ENCODE results near the gene HOXD13. TPM values are rescaled to one million over a fixed set of nuclear protein-coding genes. Genes with fewer than 3 reads are reported as not detected.

The HOXD13 gene
- total RNA-seq, 1 experiment from 2014 or later = 32.7 TPM

DNA sequence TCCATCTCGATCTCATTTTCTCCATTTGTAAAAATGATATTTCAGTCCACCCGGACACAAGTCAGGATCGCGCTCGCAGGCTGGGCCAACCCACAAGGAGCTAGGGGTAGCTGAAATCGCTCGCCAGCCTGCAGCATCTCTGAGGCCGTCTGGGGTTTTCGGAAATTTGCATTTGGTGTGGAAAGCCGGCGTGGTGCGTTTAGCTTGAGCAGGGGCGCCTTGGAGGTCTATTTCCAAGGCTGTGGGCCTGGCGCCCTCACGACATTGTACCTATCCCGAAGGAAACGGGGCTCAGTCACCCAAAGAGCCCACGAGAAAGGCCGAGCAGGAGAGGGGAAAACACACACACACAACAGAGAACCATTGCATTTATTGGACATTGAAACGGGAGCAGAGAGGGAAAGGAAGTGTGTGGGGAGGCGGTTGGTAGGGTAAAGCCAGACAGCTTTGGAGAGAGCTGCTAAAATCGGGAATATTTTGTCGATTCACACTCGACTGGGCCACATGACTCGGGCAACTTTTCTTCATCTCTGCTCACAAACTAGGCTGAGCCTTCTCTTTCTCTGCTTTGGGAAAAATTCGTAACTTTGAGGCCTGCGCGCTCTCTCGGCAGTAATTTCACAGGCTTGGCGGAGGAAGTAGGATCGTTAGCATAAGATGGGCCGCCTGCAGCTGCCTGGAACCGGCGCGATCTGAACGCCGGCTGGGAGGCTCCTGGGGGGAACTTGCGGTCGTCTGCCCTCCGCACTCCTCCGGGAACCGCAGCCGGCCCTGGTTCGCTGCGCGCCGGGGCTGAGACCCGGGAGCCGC lies 35.9 kb downstream of the HOXD13 start:
- peak overlapping the region; percentile 98 for H3K27ac ChIP-seq (ENCODE audit: low read depth, low read length, poor library complexity, severe bottlenecking)
- ChIA-PET CTCF (interaction anchor here (0.7 to 2.5 kb wide), 8 partner anchors 11 to 1020 kb away, joined by 3 to 24 read pairs (median 7); no protein-coding TSS in a partner anchor), POLR2A (ENCODE audit: low non-redundant PET) (interaction anchor here (0.5 to 0.6 kb wide), 2 partner anchors 17 to 1016 kb away, joined by 4 to 6 read pairs; no protein-coding TSS in a partner anchor)
- intact Hi-C loops (cut with micrococcal nuclease; ENCODE audit: unreplicated experiment) = loop anchor here (2.0 to 10.0 kb wide), 5 partner anchors 424 to 1626 kb away; no protein-coding TSS in a partner anchor
- no peaks in the 10 kb centered on the region for H3K27me3 ChIP-seq (replicated peaks; ENCODE audit: insufficient read depth, low read depth, low read length, poor library complexity)
- H3K4me1 ChIP-seq (ENCODE audit: insufficient read depth, low read length, poor library complexity, severe bottlenecking) = peaks cover 45% of the 10 kb centered on the region
- TF ChIP-seq EZH2 (IDR thresholded peaks at IDR 0.05; ENCODE audit: borderline replicate concordance, low read depth, low read length, poor library complexity, severe bottlenecking) = no peak
- BruUV-seq (replicated peaks) = no TSS peak
- H3K36me3 ChIP-seq (ENCODE audit: insufficient read depth, low read length, poor library complexity, severe bottlenecking) = peaks cover 20% of the 10 kb centered on the region
- H3K4me3 ChIP-seq (ENCODE audit: low read depth, low read length, poor library complexity, severe bottlenecking) = peak overlapping the region; percentile 62
- H3K9me3 ChIP-seq (ENCODE audit: low read depth, low read length, poor library complexity, severe bottlenecking) = no peaks in the 10 kb centered on the region
- DNase-seq (ENCODE audit: low spot score) = peak; percentile 81

DNA sequence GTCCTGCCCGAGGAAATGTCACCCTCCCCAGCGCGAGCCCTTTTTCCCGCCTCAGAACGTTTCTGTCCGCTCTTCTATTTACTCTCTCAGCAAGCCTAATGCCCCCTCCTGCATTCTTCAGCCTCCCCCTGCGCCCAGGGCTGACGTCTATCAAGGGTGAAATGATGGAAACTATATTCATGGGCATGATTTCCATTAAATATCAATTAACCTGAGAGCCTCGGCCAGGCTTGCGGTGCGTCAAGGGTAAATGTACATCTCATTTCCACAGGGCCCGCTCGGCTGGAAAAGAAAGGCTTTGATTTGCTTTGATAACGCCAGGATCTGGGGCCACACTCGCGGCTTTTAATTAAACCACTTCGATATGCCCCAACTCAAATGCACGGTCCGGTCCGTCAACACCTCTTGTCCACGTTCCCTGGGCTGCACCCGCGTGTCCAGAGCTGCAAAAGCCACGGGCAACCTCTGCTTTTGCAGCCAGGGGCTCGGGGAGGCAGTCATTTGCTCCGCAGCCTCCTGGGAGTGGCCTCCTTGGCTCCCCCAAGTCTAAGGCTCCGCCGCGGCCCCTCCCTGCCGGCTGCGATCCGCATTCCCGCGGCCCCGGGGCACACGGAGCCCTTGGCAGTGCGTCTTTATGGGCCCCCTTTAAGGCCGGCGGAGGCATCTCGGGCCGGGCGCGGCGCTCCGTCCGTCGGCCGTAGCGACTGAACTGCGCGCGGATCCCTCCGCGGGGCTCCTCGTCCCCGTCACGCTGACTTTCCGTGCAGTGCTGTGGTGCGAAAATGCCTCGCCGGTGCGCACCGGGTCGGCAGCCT lies 36.7 kb downstream of the HOXD13 start, which contains the start of gene HOXD8:
TSS of gene HOXD8 (plus strand) at position 724 of the 815 bp plus-strand sequence. CDS start 662 bp downstream, outside the sequence.
- no peak for TF ChIP-seq EZH2 (IDR thresholded peaks at IDR 0.05; ENCODE audit: borderline replicate concordance, low read depth, low read length, poor library complexity, severe bottlenecking)
- no peak for TF ChIP-seq CTCF (conservative IDR thresholded peaks at IDR 0.05; ENCODE audit: low read depth, low read length)
- POLR2A ChIA-PET (ENCODE audit: low non-redundant PET) = no interaction called here
- CTCF ChIA-PET = interaction anchor here (1.0 to 1.3 kb wide), 3 partner anchors 10 to 1019 kb away, joined by 6 to 7 read pairs (median 7); no protein-coding TSS in a partner anchor
- peak within 1 kb of the TSS; percentile 62 for H3K4me3 ChIP-seq (ENCODE audit: low read depth, low read length, poor library complexity, severe bottlenecking)
- peak; percentile 96 for DNase-seq (ENCODE audit: low spot score)
- no peaks in the 10 kb centered on the region for H3K27me3 ChIP-seq (replicated peaks; ENCODE audit: insufficient read depth, low read depth, low read length, poor library complexity)
- H3K27ac ChIP-seq (ENCODE audit: low read depth, low read length, poor library complexity, severe bottlenecking) = peak within 1 kb of the TSS; percentile 98
- BruUV-seq (replicated peaks) = TSS peak; percentile 14
- H3K36me3 ChIP-seq (ENCODE audit: insufficient read depth, low read length, poor library complexity, severe bottlenecking) = peaks cover 12% of the 10 kb centered on the region
- no peaks in the 10 kb centered on the region for H3K9me3 ChIP-seq (ENCODE audit: low read depth, low read length, poor library complexity, severe bottlenecking)
- intact Hi-C loops (cut with micrococcal nuclease; ENCODE audit: unreplicated experiment) = loop anchor here (2.0 to 10.0 kb wide), 5 partner anchors 423 to 1626 kb away; no protein-coding TSS in a partner anchor
- H3K4me1 ChIP-seq (ENCODE audit: insufficient read depth, low read length, poor library complexity, severe bottlenecking) = peaks cover 53% of the 10 kb centered on the region

DNA sequence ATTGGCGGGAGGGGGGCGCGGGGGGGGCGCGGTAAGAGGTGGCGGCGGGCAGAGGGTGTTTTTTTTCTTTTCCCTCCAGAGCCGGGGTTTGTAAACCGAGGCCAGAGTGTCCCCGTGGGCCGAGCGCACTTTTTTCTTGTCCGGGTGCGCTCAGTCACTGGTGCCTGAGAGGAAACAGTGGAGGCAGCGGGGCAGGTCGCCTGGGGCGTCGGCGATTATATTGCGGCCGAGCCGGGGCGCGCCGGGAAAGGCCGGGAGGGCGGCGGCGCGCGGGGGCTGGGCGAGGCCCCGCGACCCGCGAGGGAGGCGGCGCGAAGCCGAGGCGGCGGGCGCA lies 37.3 kb downstream of the HOXD13 start:
- BruUV-seq (replicated peaks) = no TSS peak
- Histone ChIP-seq H3K27me3 (replicated peaks; ENCODE audit: insufficient read depth, low read depth, low read length, poor library complexity) (no peaks in the 10 kb centered on the region), H3K27ac (ENCODE audit: low read depth, low read length, poor library complexity, severe bottlenecking) (peak overlapping the region; percentile 98), H3K36me3 (ENCODE audit: insufficient read depth, low read length, poor library complexity, severe bottlenecking) (peaks cover 6% of the 10 kb centered on the region), H3K4me1 (ENCODE audit: insufficient read depth, low read length, poor library complexity, severe bottlenecking) (peaks cover 58% of the 10 kb centered on the region), H3K9me3 (ENCODE audit: low read depth, low read length, poor library complexity, severe bottlenecking) (no peaks in the 10 kb centered on the region), H3K4me3 (ENCODE audit: low read depth, low read length, poor library complexity, severe bottlenecking) (peak overlapping the region; percentile 62)
- DNase-seq (ENCODE audit: low spot score) = no peak
- intact Hi-C loops (cut with micrococcal nuclease; ENCODE audit: unreplicated experiment) = loop anchor here (2.0 to 10.0 kb wide), 6 partner anchors 423 to 1625 kb away; no protein-coding TSS in a partner anchor
- TF ChIP-seq CTCF (conservative IDR thresholded peaks at IDR 0.05; ENCODE audit: low read depth, low read length) (no peak), EZH2 (IDR thresholded peaks at IDR 0.05; ENCODE audit: borderline replicate concordance, low read depth, low read length, poor library complexity, severe bottlenecking) (no peak)
- ChIA-PET POLR2A (ENCODE audit: low non-redundant PET) (no interaction called here), CTCF (interaction anchor here (0.9 to 1.7 kb wide), 3 partner anchors 9 to 522 kb away, joined by 3 to 10 read pairs (median 4); no protein-coding TSS in a partner anchor)
